WI38 (cell line): ENCODE measurements around the gene CEP72.
"Not testable (repeated sequence)": the region's sequence is repeated elsewhere in the genome, so short reads cannot be mapped to it uniquely, and the experiment has no call there.

Source experiments
- H3K4me3 ChIP-seq: 2 replicates; pipeline ENCODE4 v1.5.1; 2011; ENCODE audit warnings: low read depth, mild to moderate bottlenecking, control low read depth, low read length
- CTCF ChIP-seq: IDR thresholded peaks from 2 replicates; pipeline ENCODE4 v1.5.1; 2012; ENCODE audit warnings: low read depth, mild to moderate bottlenecking, control low read depth, low read length

CEP72 gene

GRCh38 chr5:573976-574375 is 38.2 kb upstream of the CEP72 start:
- no peak for TF ChIP-seq CTCF

GRCh38 chr5:574906-575305 is 37.2 kb upstream of the CEP72 start:
- H3K4me3 ChIP-seq: no peak overlapping the region
- no peak for TF ChIP-seq CTCF

More at GRCh38 chr5:573976-574375, 38.2 kb upstream of the CEP72 start:
- H3K4me3 ChIP-seq: no peak overlapping the region

- H3K4me3 ChIP-seq: no peak overlapping the region
- no peak for TF ChIP-seq CTCF
Measured at GRCh38 chr5:575636-576035, 36.5 kb upstream of the CEP72 start.

GRCh38 chr5:577214-577613 is 34.9 kb upstream of the CEP72 start:
- not testable (repeated sequence) for H3K4me3 ChIP-seq

GRCh38 chr5:577800-578199 is 34.3 kb upstream of the CEP72 start:
- no peak overlapping the region for H3K4me3 ChIP-seq
- no peak for TF ChIP-seq CTCF

GRCh38 chr5:579211-579610 is 32.9 kb upstream of the CEP72 start:
- H3K4me3 ChIP-seq: no peak overlapping the region
- no peak for TF ChIP-seq CTCF

GRCh38 chr5:579746-580366 is 32.3 kb upstream of the CEP72 start:
- TF ChIP-seq CTCF: no peak
- H3K4me3 ChIP-seq: no peak overlapping the region

- H3K4me3 ChIP-seq: no peak overlapping the region
- no peak for TF ChIP-seq CTCF
Measured at GRCh38 chr5:580436-580835, 31.7 kb upstream of the CEP72 start.
